ENCODE results near the gene MED16.

DNA sequence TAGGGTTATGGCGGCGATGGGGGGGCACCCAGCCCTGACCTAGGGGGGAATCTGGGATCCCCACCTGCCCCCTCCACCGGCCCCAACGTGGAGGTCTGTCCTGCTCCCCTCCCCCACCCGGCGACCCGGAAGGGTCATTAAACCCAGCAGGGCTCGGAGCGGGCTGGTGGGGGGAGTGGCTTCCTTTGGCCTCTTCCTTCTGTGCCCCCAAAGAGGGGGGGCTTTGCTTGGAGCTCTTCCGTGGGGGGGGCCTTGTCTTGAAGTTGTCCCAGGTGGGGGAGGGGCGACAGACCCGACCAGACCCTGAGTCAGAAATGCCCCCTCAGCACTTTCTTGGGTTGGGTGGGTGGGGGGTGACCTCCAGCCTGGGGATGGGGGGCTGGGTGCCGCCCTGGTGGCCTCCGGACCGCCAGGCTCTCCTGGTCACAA, 34.4 kb upstream of the MED16 start:
- TF ChIP-seq CTCF (conservative IDR thresholded peaks at IDR 0.05 in 1 of 2, IDR thresholded peaks at IDR 0.05 in 1 of 2; ENCODE audit: low read depth in 1 of 2, low read length in 2 of 2): no peak
- TF ChIP-seq EZH2 (IDR thresholded peaks at IDR 0.05; ENCODE audit: low read length, missing control alignments): no peak
